IMR-90 (cell line): ENCODE measurements around the gene KIFAP3. TPM values are rescaled to one million over a fixed set of nuclear protein-coding genes. Genes with fewer than 3 reads are reported as not detected.
A peak's percentile ranks its signal among the peaks of the same experiment; 100 is the strongest.

Source experiments
- ATAC-seq: fragments of 200-7000 bp; cut with Tn5 transposase; 2 replicates; pipeline ENCODE4 v1.9.1; 2020; ENCODE audit warnings: low read depth, mild to moderate bottlenecking, moderate library complexity
- BruUV-seq: library from RNA; stranded (reverse); fragments of 400-500 nt; replicated peaks from 2 replicates; lab custom pipeline; 2021; lab: Mats Ljungman, UMichigan
- CTCF ChIA-PET: fragments of 300-600 bp; formaldehyde crosslinking; extraction: SDS; loops from one replicate; lab custom pipeline; 2021; ENCODE audit warnings: antibody characterized with exemption; lab: Yijun Ruan, JAX
- POLR2A ChIA-PET: fragments of 300-600 bp; sonication (Branson Sonifier 250); formaldehyde crosslinking; loops from one replicate; lab custom pipeline; 2022; ENCODE audit warnings: antibody characterized with exemption; ENCODE audit not compliant: unreplicated experiment; lab: Charles Lee
- DNase-seq: peaks from one replicate; pipeline ENCODE4 v3.0.0; 2013
- H2AFZ ChIP-seq: replicated peaks from 2 replicates; pipeline ENCODE3; 2013; ENCODE audit warnings: low read length, mild to moderate bottlenecking; ENCODE audit not compliant: poor library complexity
- H2AK5ac ChIP-seq: 2 replicates; pipeline ENCODE4 v1.6.1; 2013; ENCODE audit warnings: low read depth, low read length, inconsistent platforms
- H2AK9ac ChIP-seq: replicated peaks from 2 replicates; pipeline ENCODE3; 2013; ENCODE audit warnings: mild to moderate bottlenecking, low read depth, low read length, moderate library complexity; ENCODE audit not compliant: poor library complexity
- H2BK120ac ChIP-seq: 2 replicates; pipeline ENCODE4 v1.6.1; 2013; ENCODE audit warnings: low read depth, low read length, inconsistent platforms
- H2BK15ac ChIP-seq: 3 replicates; pipeline ENCODE4 v1.6.1; 2013; ENCODE audit warnings: low read depth, low read length, inconsistent platforms
- H2BK20ac ChIP-seq: 2 replicates; pipeline ENCODE4 v1.6.1; 2013; ENCODE audit warnings: low read depth, mild to moderate bottlenecking, inconsistent platforms, low read length, moderate library complexity
- H2BK5ac ChIP-seq: 2 replicates; pipeline ENCODE4 v1.6.1; 2013; ENCODE audit warnings: mild to moderate bottlenecking, low read depth, low read length, inconsistent platforms; ENCODE audit not compliant: poor library complexity, severe bottlenecking
- H3K14ac ChIP-seq: replicated peaks from 2 replicates; pipeline ENCODE4 v1.6.1; 2013; ENCODE audit warnings: low read depth, low read length, inconsistent platforms
- H3K18ac ChIP-seq: 2 replicates; pipeline ENCODE4 v1.6.1; 2013; ENCODE audit warnings: low read depth, low read length, control low read depth
- H3K23ac ChIP-seq: 2 replicates; pipeline ENCODE4 v1.6.1; 2013; ENCODE audit warnings: low read depth, low read length, inconsistent platforms
- H3K27ac ChIP-seq: 2 replicates; pipeline ENCODE4 v1.5.1; 2013; ENCODE audit warnings: mild to moderate bottlenecking, control low read depth, low read length; ENCODE audit not compliant: insufficient read depth
- H3K27me3 ChIP-seq: 2 replicates; pipeline ENCODE4 v1.6.1; 2013; ENCODE audit warnings: low read length; ENCODE audit not compliant: control insufficient read depth, insufficient read depth
- H3K36me3 ChIP-seq: 2 replicates; pipeline ENCODE4 v1.6.1; 2013; ENCODE audit warnings: low read length, mixed read lengths; ENCODE audit not compliant: control insufficient read depth, insufficient read depth
- H3K4ac ChIP-seq: 2 replicates; pipeline ENCODE4 v1.6.1; 2013; ENCODE audit warnings: low read depth, low read length, inconsistent platforms
- H3K4me1 ChIP-seq: 2 replicates; pipeline ENCODE4 v1.6.1; 2013; ENCODE audit warnings: low read length, mixed read lengths; ENCODE audit not compliant: control insufficient read depth, insufficient read depth
- H3K4me2 ChIP-seq: 2 replicates; pipeline ENCODE4 v1.6.1; 2013; ENCODE audit warnings: low read depth, mild to moderate bottlenecking, control low read depth, low read length, moderate library complexity
- H3K4me3 ChIP-seq: 2 replicates; pipeline ENCODE4 v1.5.1; 2013; ENCODE audit warnings: low read depth, mild to moderate bottlenecking, control low read depth, low read length, moderate library complexity; ENCODE audit not compliant: insufficient read depth
- H3K56ac ChIP-seq: 2 replicates; pipeline ENCODE4 v1.6.1; 2013; ENCODE audit warnings: low read length, inconsistent platforms; ENCODE audit not compliant: insufficient read depth; ENCODE audit errors: extremely low read depth
- H3K79me1 ChIP-seq, 2 experiments: 2 replicates each; pipeline ENCODE4 v1.6.1; 2013; ENCODE audit warnings: low read length in 2 of 2, inconsistent platforms in 1 of 2, low read depth in 1 of 2
- H3K9ac ChIP-seq: 2 replicates; pipeline ENCODE4 v1.6.1; 2013; ENCODE audit warnings: low read depth, low read length, control low read depth
- H3K9me1 ChIP-seq: 2 replicates; pipeline ENCODE4 v1.6.1; 2013; ENCODE audit warnings: low read length, inconsistent platforms; ENCODE audit not compliant: insufficient read depth
- H3K9me3 ChIP-seq: 2 replicates; pipeline ENCODE4 v1.6.1; 2013; ENCODE audit warnings: low read length; ENCODE audit not compliant: control insufficient read depth, insufficient read depth
- H4K20me1 ChIP-seq: 2 replicates; pipeline ENCODE4 v1.6.1; 2013; ENCODE audit warnings: low read length, inconsistent platforms; ENCODE audit not compliant: insufficient read depth
- H4K5ac ChIP-seq: 2 replicates; pipeline ENCODE4 v1.6.1; 2013; ENCODE audit warnings: mild to moderate bottlenecking, low read depth, low read length, control low read depth
- H4K8ac ChIP-seq, 2 experiments: 2 replicates each; pipeline ENCODE4 v1.6.1; 2013; ENCODE audit warnings: low read depth in 2 of 2, low read length in 2 of 2, control low read depth in 1 of 2, inconsistent platforms in 1 of 2
- H4K91ac ChIP-seq: 2 replicates; pipeline ENCODE4 v1.6.1; 2013; ENCODE audit warnings: low read depth, low read length, inconsistent platforms; ENCODE audit not compliant: insufficient read depth
- FOS ChIP-seq: fragments of 150-350 bp; IDR thresholded peaks from 2 replicates; pipeline ENCODE4 v1.6.1; 2016; ENCODE audit warnings: low read depth, low read length
- RAD21 ChIP-seq: IDR thresholded peaks from 2 replicates; pipeline ENCODE4 v1.6.1; 2012; ENCODE audit warnings: low read length, improper control_type of control experiment
- WGBS, 2 experiments: methylation state at CpG; one replicate each; pipeline versions ENCODE4 v1.1.5 to v1.1.7; 2013; ENCODE audit warnings: missing lambda C conversion rate in 2 of 2; ENCODE audit not compliant: insufficient read length in 1 of 2; ENCODE audit errors: extremely low coverage in 2 of 2; 5-methylcytosine and 5-hydroxymethylcytosine counted together
- dilution Hi-C: fragments of 300-500 bp; cut with HindIII; formaldehyde crosslinking; loops from one replicate; pipeline ENCODE4 v1.14.3; 2018; ENCODE audit warnings: low sequenced_read_pairs; ENCODE audit not compliant: unreplicated experiment
- in situ Hi-C: fragments of 300-500 bp; cut with MboI; formaldehyde crosslinking; loops from 3 replicates; pipeline ENCODE4 v1.14.3; 2019; ENCODE audit warnings: low sequenced_read_pairs, inconsistent platforms, mixed read lengths
- intact Hi-C: fragments of 100-400 bp; cut with micrococcal nuclease; formaldehyde crosslinking; loops from 2 replicates; pipeline ENCODE4 v1.10.0; 2022
- polyA plus RNA-seq, 3 experiments: library from polyadenylated mRNA; depleted of rRNA; stranded (reverse); fragments of >200 nt; gene quantifications; 2 replicates each; pipeline ENCODE4 v1.2.3, GENCODE V29; 2012; ENCODE audit warnings: low replicate concordance in 1 of 3
- total RNA-seq: library from RNA; depleted of rRNA; stranded (reverse); fragments of >200 nt; gene quantifications from 2 replicates; pipeline ENCODE4 v1.2.3, GENCODE V29; 2012

KIFAP3 gene
- total and polyA plus RNA-seq, 2 of the 4 experiments (the other 2 are of a cell fraction): 10.5 to 10.9 TPM

- in situ Hi-C loops: no loop called here
- Histone ChIP-seq H4K8ac (no peak overlapping the region), H3K4me1 (peaks cover 4% of the 10 kb centered on the region), H3K36me3 (peaks cover 19% of the 10 kb centered on the region), H4K91ac (no peak overlapping the region), H3K9ac (no peak overlapping the region), H3K56ac (no peak overlapping the region), H2AK9ac (no peak overlapping the region), H4K20me1 (no peaks in the 10 kb centered on the region; the same call in 1 of the 2 replicates), H2BK20ac (no peak overlapping the region), H3K9me1 (peaks cover 6% of the 10 kb centered on the region; the same call in 1 of the 2 replicates), H3K14ac (no peak overlapping the region), H3K9me3 (no peaks in the 10 kb centered on the region), H3K4ac (no peak overlapping the region), H3K27ac (no peak overlapping the region), H2BK15ac (no peak overlapping the region), H3K27me3 (no peaks in the 10 kb centered on the region), H2AFZ (no peak overlapping the region), H3K4me2 (peak overlapping the region; percentile 31; the same call in 1 of the 2 replicates), H2AK5ac (no peak overlapping the region), H2BK5ac (no peak overlapping the region), H3K4me3 (no peak overlapping the region), H2BK120ac (no peak overlapping the region), H4K5ac (no peak overlapping the region; the same call in 1 of the 2 replicates), H3K79me1 (peaks cover 28 to 30% of the 10 kb centered on the region in 2 experiments; a peak in 3 of 4 replicates), H3K18ac (no peak overlapping the region), H3K23ac (no peak overlapping the region)
- peak; percentile 61; the same call in 1 of the 2 replicates for TF ChIP-seq FOS
- TF ChIP-seq RAD21: no peak
- intact Hi-C loops: no loop called here
- dilution Hi-C loops: no loop called here
- no peak for DNase-seq
- ChIA-PET POLR2A (no interaction called here), CTCF (interaction anchor here (0.6 kb wide), 1 partner anchor 875 kb away, joined by 3 read pairs; no protein-coding TSS in a partner anchor)
- peak; percentile 59 for ATAC-seq
- no CpG with 5 or more reads among the region's 1 CpG for WGBS, 2 experiments
- BruUV-seq: no TSS peak
Measured at GRCh38 chr1:169886422-169886821, 188.1 kb downstream of the KIFAP3 start.
